NCI-H2107 (cell line): ENCODE data around the gene TRUB1.

ENCODE experiments used
- DNase-seq: peaks from one replicate; lab custom pipeline; 2025; lab: John Stamatoyannopoulos, UW

The TRUB1 gene

DNA sequence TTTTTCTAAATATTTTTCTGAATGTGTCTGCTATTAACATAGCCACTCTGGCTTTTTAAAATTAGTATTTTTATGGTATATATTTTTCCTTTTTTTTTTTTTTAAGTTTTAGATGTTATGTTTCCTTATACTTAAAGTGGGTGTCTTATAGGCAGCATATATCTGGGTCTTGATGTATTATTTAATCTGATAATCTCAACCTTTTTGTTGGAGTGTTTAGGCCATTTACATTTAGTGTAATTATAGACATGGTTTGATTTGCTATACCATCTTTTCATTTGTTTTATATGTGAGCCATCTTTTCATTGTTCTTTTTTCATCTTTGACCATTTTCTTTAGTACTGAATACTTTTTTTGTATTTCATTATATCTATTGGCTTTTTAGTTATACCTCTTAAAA is 45.0 kb downstream of the TRUB1 start:
- DNase-seq, result no peak

DNA sequence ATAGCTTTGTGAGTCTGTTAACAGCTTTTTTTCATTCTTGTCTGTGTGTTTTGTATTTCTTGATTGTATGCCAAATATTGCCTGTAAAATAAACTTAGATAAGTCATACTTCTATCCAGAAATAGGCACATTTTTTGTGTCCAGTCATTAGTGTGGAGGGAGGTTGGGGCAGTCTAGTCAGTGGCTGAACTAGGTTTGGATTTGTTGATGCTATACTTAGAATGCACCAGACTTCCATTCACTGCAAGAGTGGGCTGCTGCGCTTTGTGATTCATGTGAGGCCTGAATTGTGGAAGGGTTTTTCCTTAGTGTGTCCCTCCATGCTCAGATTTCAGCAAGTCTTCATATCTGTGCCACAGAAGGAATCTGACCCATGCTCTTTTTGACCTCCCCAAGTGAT is 50.0 kb downstream of the TRUB1 start:
- no peak for DNase-seq

DNA sequence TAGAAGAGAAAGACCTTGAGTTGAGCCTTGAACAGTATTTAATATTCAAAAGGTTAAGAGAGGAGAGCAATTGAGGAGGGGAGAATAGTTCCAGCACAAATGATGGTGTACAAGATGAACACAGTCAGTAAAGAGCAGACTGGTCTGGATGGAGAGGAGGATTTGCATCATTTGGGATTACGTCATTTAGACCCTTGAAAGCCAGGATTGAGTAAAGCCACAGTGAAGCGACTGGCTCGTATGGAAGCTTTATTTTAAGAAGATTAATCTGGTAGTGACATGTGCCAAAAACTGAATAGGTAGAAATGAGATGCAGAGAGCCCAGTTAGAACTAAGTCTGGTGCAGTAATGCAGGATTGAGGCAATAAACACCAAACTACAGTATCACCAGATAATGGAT is 52.6 kb downstream of the TRUB1 start:
- DNase-seq, result no peak

DNA sequence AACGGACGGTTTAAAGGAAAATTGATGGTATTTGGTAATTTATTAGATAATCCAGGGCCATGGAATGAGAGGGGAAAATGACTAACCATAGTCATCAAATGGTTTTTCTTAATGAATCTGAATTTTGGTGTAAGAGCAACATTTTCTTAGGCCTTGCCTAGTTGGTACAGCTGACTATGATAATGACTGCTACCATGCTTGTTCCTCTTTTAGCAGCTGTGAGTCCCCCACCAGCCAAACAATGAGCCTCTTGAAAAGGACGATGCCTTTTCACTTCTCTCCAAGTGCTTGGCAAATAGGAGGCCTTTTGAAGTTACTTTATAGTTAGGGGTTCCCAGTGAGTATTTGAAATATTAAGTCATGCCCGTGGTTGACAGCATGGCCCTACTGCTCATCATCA is 53.0 kb downstream of the TRUB1 start:
- DNase-seq, result no peak

DNA sequence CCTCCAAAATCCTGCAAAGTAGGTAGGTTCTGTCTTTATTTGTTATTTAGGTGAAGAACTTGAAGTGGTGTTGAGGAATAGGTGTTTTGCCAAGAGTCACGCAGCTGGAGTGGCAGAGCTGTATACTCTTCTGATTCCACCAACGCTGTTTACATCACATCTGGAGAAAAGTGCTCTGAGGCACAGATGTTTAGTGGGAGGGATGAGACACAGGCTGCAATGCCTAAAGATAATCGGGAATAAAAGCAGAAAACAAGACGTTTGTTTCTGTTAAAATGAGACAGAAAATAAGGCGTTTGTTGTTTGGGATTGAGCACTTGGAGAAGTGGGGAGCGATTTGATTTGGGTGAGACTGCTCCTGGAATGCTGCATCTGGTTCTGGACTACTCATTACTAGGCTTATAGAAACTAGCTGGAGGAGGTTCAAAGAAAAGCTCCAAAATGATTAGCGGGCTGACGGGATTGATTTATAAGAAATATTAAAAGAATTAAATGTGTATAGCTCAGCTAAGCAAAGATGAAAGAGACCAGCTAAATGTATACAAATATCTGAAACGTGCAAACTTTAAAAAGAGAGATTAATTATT is 54.3 kb downstream of the TRUB1 start:
- DNase-seq, result no peak

DNA sequence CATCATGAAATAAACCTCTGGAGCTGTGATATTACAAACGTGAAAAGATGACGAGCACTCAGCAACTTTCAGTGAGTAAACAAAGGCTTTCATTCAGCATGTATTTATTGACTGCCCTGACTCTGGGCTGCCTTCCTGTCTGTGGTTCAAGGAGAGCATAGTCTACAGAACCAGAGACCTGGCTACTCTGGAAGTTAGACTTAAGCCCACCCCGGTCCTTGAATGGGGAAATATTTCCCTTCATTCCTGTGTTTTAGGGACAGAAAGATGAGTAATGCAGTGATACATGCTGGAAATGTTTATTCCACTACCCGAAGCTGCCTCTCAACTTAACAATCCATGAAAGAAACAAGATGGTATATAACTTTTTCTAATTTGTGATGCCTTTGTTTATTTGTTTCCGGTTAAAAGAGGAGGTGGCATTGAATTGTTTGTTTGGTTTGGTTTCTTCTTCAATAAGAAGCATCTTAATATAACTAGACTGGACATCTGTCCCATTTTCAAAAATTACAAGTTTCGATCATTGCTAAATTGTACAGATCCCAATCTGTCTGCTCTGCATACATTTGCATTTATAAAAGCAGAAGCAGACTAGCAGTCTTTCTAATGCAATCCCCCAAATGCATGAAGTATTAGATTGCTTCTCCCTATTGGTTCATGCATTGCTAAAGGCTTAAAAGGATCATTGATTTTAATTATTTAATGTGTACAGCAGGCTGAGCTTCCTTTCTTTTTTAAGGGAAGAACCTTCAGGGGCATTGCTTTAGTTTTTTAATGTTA is 57.7 kb downstream of the TRUB1 start:
- no peak for DNase-seq

DNA sequence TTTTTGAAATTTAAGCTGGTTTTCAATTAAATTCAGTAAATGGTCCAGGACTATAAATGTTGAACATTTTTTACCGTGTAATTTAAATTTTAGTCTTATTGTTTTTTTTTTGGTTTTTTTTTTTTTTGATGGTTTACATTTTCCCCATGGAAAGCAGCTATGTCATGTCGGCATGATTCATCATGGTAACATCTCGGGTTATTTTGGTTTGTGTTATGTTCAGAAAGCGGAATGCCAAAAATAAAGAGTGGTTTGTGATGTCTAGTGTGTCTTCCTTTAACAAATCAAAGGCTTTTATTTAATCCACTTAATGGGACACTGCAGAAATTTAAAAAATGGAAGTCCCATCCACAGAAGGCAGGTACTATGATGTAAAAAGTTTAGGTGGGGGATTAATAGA is 58.5 kb downstream of the TRUB1 start:
- DNase-seq, result no peak

DNA sequence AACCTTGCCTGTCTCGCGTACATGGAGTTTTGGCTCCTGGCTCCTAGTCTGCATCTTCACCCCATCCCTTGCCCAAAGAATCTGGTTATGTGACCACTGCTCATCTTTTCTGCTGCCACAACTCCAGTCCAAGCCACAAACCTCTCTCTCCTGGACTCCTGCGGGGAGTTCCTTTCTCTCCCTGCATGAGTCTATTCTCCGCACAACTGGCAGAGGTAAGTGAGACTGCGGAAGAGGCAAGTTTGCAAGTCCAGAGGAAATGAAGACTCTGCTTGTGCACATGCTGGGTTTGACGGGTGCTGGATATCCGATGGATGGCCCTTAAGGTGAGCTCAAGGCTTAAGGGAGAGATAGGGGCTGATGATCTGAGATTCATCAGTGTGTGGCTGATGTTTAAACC is 61.0 kb downstream of the TRUB1 start:
- no peak for DNase-seq

DNA sequence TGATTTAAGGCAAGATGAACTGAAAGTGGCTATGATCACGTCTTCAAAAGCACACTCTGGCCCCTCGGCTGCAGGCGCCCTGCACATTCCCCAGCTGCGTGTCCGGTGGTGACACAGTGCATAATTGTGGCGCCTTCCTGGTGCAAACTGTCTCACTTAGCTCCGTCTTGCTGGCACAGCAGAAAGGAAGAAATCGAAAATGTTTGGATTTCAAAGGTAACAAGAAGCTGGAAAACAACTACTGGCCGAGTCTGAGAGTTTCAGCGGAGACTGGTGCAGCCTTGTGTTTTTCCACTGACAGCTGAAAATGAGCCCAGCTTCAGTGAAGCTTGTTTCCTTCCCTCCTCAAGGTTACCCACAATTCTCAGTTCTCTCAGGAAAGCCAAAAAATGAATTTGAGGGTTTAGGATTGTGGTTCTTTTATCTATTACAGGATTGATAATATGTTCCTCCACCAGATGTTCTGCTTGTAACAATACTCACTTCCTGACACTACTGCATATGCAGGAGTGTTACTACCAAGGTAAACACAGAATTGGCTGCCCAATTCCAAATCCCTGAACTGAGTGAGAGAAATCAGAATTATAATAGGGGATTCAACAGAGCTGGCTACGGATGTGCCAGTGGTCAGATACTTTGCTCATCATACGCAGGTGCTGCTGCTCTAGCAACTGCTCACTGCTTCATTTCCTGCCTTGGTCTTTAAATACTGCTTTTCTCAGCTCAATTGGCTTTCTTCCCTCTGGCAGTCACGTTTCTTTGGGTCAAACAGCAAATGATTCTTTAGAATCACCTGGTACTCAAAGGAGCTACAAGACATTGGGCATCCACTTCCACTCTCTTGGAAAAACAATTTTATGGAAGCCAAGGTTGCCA is 63.7 kb downstream of the TRUB1 start:
- DNase-seq, result no peak

DNA sequence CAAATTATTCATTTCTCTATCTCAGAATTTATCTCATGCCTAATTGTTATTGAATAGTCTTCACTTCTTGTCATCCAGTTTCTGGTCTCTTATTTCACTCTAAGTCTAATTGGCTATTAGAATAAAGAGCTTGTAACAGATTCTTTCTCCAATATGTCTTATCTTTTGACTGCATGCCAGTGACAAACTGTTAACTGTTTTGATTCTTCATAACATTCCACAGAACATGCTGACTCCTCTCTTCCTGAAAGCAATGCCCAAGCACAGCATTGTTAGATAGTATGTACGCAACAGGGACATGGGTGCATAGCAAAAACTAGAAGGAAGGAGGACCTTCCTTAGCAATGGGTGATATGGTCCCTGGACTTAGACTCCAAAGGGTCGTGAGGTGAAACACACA is 65.4 kb downstream of the TRUB1 start:
- DNase-seq, result no peak

DNA sequence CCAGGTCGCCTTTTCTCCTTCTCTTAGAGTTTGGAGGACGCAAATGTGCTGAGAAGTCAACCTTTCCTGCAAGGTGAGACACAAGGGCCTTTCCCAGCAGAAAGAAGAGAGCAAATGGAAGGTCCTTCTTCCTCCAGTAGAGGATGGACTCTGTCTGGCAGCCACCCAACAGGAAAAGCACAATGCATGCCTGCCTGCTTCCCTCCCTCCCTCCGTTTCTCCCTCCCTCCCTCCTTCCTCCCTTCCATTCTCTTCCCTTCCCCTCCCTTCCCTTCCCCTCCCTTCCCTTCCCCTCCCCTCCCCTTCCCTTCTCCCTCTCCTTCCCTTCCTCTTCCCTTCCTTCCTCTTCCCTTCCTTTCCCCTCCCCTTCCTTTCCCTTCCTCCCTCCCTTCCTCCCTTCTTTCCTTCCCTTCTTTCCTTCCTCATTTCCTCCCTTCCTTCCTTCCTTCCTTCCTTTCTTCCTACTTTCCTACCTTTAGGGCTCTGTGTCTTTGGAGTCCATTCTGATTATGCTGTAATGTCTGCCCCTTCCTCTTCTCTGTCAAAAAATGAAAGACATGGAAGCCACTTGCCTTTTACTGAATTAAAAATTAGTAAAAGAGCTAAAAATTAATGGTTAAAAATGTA is 66.4 kb downstream of the TRUB1 start:
- no peak for DNase-seq

DNA sequence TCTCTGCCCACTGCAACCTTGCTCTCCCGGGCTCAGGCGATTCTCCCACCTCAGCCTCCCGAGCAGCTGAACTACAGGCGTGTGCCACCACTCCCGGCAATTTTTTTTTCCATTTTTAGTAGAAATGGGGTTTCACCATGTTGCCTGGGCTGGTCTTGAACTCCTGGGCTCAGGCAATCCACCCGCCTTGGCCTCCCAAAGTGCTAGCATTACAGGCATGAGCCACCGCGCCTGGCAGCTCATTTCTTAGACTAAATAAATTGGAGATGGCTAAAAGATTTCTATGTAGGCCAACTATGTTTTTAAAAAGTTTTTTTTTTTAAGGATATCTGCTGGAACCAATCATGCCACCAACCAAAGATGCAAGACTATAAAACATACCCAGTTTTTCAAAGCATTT is 67.8 kb downstream of the TRUB1 start:
- no peak for DNase-seq

DNA sequence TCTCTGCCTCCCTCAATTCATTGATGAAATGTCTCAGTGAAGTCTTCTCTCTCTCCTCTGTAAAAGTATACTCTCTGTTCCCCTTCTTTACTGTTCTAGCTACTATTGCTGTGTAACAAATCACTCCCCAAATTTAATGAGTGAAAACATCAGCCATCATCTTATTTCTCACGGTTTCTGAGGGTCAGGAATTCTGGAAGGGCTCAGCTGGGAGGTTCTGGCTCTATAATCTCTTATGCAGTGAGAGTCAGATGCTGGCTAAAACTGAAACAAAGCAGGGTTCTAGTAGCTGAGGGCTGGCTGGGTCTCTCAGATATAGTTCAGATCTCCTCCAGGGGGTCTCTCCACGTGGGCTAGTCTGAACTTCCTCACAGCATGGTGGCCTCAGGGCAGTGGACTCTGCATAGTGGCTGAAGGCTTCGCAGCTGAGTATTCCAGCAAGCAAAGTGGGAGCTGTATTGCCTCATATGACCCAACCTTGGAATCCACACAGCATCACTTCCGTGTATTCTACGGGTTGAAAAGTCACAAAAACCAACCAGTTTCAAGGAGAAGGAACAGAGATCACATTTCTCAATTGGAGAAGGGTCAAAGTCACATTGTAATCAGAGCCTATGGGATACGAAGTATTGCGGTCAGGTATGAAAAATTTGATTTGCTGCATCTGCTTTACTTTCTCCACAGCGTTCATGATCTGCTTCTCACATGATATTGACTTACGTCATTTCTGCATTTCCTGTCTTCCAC is 80.4 kb downstream of the TRUB1 start:
- DNase-seq, result no peak

DNA sequence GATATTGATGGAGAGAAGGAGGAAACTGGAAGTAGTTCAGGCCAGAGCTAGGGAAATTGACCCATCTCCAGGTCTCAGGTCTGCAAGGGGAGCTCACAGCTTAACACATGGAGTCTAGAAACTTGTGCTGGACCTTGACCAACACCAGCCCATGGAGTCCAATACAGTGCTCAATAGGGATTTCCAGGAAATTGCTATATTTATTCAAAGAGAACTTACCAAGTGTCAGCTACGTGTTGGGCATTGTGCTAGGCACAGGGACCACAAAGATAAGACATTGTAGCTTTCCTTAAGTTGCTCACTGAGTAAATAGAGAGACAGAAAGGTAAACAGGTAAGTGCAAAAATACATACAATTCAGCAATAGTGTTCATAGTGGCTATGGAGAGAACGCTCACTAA is 82.5 kb downstream of the TRUB1 start:
- DNase-seq, result no peak

DNA sequence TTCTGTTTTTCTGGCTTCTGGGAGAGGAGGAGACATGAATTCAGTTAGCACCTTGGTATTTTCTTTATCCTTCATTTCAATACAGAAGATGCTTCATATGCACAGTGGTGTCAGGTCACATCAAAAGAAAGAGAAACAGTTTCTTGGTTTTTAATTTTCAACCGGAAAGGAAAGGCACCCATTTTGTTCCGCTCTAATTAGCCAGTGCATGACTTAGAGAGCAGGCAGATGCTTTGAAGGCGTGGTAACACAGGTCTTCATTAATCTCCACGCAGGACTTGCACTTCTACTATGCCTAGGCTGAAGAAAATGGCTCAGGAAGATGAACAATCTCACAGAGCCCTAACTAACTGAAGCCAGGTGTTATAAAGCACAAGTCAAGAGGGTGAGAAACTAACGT is 84.7 kb downstream of the TRUB1 start:
- no peak for DNase-seq

DNA sequence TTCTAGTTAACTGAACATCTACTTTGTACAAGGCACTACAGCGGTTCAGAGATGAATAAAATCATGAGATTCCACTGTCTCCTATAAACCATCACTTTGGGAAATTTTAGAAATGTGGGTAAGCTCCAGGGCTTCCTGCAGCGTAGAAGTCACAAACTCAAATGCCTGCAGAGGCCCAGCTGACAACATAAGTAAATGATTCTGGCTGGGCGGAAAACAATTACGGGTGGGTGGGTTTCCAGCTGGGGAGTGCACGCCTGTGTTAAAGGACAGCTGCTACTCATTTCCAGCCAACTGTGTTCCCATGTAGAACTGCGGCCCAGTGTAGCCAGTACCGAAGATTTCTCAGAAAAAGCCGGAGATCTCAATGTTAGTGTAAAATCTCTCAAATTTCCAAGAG is 85.7 kb downstream of the TRUB1 start:
- DNase-seq, result no peak

DNA sequence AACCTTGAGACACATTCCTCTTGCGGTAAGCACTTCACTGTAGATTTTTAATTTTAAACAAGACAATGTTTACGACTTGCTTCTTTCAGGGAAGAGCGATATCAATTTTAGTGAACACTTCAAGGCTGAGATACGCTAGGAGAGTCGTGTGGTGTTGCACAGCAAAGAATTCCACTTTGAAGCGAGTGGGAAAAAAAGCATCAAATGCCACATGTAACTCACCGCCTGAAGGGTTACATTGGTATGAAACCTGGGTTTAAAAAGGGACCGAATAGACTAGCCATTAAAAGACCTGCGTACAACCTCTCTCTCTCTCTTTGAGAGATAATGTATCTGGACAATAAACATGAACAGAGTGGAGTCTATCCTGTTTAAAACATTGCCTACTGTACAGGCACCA is 86.4 kb downstream of the TRUB1 start:
- no peak for DNase-seq

DNA sequence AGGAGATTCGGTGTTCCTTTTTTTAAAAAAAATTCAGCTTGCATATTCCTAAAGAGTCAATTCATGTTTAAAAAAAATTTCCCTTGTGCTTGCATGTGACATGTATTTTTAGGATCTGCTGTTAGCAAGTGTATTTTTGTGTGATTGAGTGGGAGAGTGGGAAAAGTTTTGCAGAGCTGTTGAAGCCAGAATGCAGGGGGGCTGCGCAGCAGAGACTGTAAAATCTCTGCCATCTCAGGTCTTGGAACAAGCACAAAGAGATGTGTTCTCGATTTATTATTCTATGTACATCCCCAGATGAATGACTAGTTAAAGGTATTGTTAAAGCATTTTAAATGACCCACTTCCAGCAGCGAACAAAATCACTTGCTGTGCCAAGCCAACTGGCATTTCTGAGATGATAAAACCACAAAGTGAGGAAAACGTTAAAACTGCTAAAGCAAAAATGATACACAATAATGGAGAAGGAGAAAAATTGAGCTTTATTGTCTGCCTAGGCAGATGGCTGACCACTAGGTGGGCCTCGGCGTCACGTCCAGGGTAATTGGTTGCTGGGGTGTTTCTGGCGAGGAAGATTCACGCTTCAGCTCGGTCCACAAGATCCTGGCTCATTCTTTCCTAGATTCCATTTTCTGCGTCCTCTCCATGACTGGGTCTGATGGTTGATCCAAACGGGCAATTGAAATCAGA is 88.2 kb downstream of the TRUB1 start:
- no peak for DNase-seq

DNA sequence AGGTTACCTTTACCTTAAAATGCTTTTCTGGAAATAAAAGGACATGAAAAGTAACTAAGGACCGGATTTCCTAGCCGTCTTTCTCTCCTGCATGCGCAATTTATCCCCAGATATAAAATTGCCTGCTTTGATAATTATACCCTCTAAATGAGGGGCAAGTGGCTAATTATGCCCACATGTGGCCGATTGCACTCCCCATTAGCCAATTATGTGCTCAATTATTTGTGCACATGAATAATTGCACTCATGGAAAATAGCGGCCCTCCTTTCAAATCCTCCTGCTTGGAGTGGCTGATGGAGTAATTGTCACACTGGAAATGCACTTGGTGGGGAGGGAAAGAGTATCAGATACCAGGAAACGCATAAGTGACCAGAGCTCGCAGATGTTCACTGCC is 88.7 kb downstream of the TRUB1 start:
- no peak for DNase-seq
